ENCODE measurements around the gene CSF2.

The CSF2 gene

GRCh38 chr5:132030610-132031009 lies 43.0 kb upstream of the CSF2 start:
- no peak overlapping the region for H3K27ac ChIP-seq (replicated peaks)
- no peak for DNase-seq (ENCODE audit: low read depth in 1 of 2, low spot score in 1 of 2)
- no peaks in the 10 kb centered on the region for H3K27me3 ChIP-seq (ENCODE audit: insufficient read depth, poor library complexity, severe bottlenecking)
- H3K4me3 ChIP-seq (replicated peaks; ENCODE audit: insufficient read depth, low read length), result no peak overlapping the region
- TF ChIP-seq GABPA (IDR thresholded peaks at IDR 0.05; ENCODE audit: low read depth) (no peak), POLR2AphosphoS5 (IDR thresholded peaks at IDR 0.05; ENCODE audit: low read depth) (no peak), SPI1 (IDR thresholded peaks at IDR 0.05; ENCODE audit: borderline replicate concordance, low read depth) (no peak), CTCF (IDR thresholded peaks at IDR 0.05; ENCODE audit: insufficient read depth, low read length) (no peak), REST (IDR thresholded peaks at IDR 0.05; ENCODE audit: insufficient replicate concordance, low read depth) (no peak)

GRCh38 chr5:132032196-132032595 lies 41.4 kb upstream of the CSF2 start:
- H3K4me3 ChIP-seq (replicated peaks; ENCODE audit: insufficient read depth, low read length), result no peak overlapping the region
- no peak for DNase-seq (ENCODE audit: low read depth in 1 of 2, low spot score in 1 of 2)
- no peak for TF ChIP-seq GABPA (IDR thresholded peaks at IDR 0.05; ENCODE audit: low read depth)
- no peak for TF ChIP-seq CTCF (IDR thresholded peaks at IDR 0.05; ENCODE audit: insufficient read depth, low read length)
- no peak for TF ChIP-seq POLR2AphosphoS5 (IDR thresholded peaks at IDR 0.05; ENCODE audit: low read depth)
- no peak for TF ChIP-seq SPI1 (IDR thresholded peaks at IDR 0.05; ENCODE audit: borderline replicate concordance, low read depth)
- TF ChIP-seq REST (IDR thresholded peaks at IDR 0.05; ENCODE audit: insufficient replicate concordance, low read depth), result no peak
- no peaks in the 10 kb centered on the region for H3K27me3 ChIP-seq (ENCODE audit: insufficient read depth, poor library complexity, severe bottlenecking)
- H3K27ac ChIP-seq (replicated peaks), result no peak overlapping the region

- no peak overlapping the region for H3K27ac ChIP-seq (replicated peaks)
- no peaks in the 10 kb centered on the region for H3K27me3 ChIP-seq (ENCODE audit: insufficient read depth, poor library complexity, severe bottlenecking)
- H3K4me3 ChIP-seq (replicated peaks; ENCODE audit: insufficient read depth, low read length), result no peak overlapping the region
- no peak for DNase-seq (ENCODE audit: low read depth in 1 of 2, low spot score in 1 of 2)
- no peak for TF ChIP-seq SPI1 (IDR thresholded peaks at IDR 0.05; ENCODE audit: borderline replicate concordance, low read depth)
- TF ChIP-seq POLR2AphosphoS5 (IDR thresholded peaks at IDR 0.05; ENCODE audit: low read depth), result no peak
- TF ChIP-seq GABPA (IDR thresholded peaks at IDR 0.05; ENCODE audit: low read depth), result no peak
- no peak for TF ChIP-seq REST (IDR thresholded peaks at IDR 0.05; ENCODE audit: insufficient replicate concordance, low read depth)
- no peak for TF ChIP-seq CTCF (IDR thresholded peaks at IDR 0.05; ENCODE audit: insufficient read depth, low read length)
These were observed 40.5 kb upstream of the CSF2 start for GRCh38 chr5:132033122-132033521.

Data from HL-60 (cell line).